ENCODE results near the gene EMP1. TPM values are rescaled to one million over a fixed set of nuclear protein-coding genes. Genes with fewer than 3 reads are reported as not detected.

EMP1 gene
- polyA plus RNA-seq, 12 donors, result 93.7 to 319 (median 170) TPM

DNA sequence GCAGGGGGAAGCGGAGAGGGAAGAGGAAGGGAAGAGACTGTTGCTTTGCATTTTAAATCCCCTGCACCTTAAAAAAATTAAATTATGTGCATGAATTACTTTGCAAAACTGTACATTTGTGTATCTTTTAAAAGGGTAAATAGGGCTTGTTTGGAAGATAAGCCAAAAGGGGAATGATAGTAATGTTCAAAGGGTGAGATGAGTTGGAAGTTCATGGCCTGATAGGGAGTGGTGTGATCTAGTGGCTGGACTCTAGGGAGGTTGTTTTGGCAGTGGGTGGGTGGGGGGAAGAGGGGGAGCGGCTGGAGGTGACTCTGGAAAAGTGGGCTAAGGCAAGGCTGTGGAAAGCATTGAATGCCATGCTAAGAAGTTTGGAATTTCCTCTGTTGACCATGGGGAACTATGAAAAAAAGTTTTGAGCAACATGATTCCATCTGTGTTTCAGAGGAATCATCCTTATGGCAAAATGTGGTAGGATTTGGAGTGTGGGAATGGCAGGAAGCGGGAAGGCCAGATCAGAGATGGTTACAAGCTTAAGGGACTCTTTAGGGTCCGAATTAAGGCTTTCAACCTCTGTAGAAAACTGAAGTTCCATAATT lies 25.5 kb upstream of the EMP1 start:
- DNase-seq, result no peak

DNA sequence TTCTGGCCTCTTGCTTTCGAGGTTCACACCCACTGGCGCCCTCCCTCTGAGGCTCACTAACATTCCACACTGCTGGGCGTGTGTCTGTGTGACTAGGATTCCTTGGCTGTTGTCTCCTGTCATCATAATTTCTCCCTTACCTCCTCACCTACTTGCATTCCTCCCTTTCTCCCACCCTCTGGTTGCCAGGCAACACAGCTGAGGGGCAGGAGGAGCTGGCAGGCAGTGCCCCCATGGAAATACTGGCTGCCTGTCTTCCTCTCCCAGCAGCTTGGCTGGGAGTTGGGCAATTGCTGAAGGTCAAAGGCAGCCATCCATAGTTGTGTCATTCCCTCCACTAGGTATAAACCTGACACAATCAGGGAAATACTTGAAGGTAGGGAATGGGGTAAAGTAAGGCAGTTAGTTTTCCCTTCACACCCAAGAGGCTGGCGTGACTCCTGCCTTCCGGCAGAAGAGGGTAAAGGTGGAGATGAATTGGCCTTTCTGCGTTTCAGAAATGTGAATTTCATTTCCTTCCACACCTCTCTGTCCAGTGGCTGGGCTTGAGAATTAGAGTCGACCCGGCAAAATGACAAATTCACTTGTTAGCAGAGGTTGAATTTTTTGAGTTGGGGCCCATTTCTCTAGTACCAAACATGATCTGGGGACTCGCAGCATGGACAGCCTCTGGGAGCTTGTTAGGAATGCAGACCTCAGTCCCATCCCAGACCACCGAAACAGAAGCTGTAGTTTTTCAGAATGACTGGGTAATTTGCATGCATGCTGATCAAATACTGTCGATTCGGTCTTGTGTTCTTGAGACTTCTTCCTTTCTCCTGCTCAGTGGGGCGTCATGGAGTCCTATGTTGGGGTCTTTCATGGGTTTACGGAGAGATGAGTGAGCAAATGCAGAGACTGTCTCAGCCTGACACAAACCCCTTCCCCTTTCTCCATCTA lies 24.3 kb upstream of the EMP1 start:
- no peak for DNase-seq

DNA sequence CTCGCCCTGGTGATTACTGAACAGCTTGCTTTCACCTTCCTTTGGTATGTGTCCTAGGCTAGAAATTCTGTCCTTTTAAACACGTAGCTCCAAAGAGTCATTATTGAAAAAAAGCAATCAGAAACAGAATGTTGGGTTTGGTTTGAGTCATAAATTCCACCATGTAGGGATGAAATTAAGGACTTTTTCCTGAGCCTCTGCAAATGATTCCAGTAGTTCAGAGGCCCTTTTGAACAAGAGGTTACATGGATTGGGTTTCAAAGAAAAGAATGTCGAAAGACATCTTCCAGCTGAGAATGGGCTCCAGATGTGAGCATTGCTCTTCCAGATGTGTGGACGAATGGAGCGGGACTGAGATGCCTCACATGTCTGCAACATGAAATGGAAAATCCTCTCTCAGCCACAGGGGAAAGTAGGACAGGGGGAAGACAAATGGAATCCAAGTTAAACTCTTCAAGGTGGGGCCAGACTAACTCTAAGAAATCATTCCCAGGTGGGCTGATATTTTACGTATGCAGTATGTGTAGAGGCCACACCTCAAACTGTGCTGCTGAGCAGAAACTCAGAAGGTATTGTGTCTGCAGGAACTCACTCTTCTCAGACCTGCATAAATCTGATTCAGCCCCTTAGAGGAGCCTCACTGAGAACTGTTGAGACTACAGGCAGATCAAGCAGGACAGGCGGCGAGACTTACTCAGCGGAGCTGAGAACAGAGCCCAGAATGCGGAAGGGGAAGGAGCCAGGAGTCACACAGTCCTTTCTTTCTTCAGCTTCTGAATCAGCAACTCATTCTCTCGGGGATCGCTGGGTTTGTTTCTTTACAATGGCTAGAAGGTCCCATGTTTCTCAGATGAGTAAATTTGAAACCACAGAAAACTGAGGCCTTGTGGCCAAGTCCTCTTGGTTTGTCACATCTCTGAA lies 23.3 kb upstream of the EMP1 start:
- DNase-seq, result peak; percentile 95

GRCh38 chr12:13175499-13175898 lies 21.0 kb upstream of the EMP1 start:
- DNase-seq, result no peak

DNA sequence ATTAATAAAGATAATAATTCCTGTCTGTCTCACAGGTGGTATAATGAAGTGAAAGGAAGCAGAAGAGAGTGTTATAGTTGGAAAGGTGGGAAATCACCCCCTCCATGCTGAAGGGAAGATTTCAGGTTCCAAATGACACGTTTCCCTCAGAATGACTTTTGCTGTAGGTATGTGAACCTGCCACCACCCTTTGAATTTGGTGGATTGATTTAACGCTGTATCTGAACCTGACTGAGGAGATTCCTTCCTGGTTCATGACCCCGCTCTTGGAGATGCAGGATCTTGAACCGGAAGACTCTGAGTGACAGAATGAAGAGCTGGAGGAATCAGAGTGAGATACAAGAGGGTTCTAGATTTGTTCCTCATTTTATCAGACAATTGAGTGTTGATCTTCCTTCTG lies 20.3 kb upstream of the EMP1 start:
- no peak for DNase-seq

- no peak for DNase-seq
Observed at GRCh38 chr12:13177373-13177772, 19.2 kb upstream of the EMP1 start.

GRCh38 chr12:13177906-13178305 lies 18.6 kb upstream of the EMP1 start:
- no peak for DNase-seq

- DNase-seq, result peak; percentile 89
Observed at GRCh38 chr12:13178568-13179210, 17.8 kb upstream of the EMP1 start.

DNA sequence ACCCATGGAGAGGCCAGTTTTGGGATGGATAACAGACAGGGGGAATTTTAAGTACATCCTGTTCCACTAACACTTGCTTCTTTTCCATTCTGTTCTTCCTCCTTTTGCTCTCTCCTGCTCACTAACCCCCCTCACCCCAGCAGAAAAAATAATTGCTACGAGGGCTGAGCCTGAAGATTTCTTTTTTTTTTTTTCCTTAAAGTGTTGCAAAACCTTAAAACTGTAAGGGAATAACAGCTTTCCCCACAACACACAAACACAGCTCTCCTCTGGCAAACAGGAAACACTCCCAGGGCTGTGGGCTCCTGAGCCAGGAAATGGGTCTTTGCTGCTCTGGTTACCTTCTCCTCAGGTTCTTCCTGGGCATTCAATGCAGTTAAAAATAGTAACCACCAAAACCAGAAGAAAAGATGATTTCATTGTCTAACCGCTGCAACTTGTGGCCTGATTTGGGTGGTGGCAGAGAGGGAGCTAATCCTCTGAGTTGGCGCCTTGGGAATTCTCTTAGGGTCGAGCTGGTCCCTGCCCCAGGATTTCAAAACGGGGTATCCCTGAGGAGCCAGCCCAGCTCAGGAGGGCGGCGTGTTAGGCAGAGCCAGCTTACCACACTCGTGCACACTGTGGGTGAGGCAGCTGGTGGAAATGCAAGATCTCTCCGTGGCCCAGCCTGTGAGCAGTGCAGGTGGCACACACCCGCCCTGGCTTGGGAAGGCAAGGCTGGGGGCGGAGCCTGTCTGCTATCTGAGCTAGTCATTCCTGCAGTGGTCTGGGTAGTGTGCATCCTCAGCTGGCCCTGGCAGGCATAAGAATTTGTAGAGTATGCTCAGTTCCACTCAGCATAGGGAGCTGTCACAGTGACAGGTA lies 17.1 kb upstream of the EMP1 start:
- DNase-seq, result no peak

DNA sequence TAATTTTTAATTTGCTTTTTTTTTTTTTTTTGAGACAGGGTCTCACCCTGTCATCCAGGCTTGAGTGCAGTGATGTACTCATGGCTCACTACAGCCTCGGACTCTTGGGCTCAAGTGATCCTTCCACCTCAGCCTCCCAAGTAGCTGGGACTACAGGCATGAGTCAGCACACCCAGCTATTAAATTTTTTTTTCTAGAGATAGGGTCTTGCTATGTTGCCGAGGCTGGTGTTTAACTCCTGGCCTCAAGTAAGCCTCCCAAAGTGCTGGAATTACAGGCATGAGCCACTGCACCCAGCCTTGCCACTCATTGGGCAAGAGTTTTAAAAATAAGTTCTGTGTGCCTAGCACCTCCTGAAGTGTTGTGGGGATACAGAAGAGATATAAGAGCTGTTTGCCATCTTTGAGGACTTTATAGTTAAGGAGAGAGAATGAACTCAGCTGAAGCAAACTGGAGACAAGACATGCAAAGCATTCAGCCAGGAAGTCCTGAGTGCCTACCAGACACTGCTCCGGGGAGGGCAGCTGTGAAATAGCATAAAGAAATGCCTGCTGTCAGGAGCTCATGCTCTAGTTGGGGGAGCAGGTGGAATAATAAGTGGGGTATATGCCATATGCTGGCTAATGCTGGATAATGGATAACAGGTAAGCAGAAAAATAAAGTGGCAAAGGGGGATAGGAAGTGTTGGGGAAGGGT lies 15.0 kb upstream of the EMP1 start:
- DNase-seq, result no peak

DNA sequence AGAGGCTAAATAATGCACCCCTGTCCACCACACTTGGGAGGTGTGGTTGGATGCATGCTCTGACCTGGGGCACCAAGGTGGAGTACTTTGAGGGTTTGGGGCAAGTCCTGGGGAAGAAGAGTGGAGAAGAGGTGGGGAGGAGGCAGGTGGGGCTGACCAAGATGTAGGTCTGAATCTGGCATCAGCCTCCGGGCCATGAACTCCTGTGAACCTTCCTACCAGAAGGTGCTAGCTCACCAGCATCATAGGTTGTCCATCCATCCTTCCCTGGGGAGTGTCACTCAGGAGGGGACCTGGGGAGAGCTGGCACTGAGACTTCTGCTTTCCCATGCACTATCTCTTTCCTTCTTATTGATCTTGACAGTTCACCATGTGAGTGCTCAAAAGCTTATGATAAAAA lies 13.6 kb upstream of the EMP1 start:
- no peak for DNase-seq

- DNase-seq, result no peak
Observed at GRCh38 chr12:13183620-13184019, 12.9 kb upstream of the EMP1 start.

- DNase-seq, result no peak
Observed at GRCh38 chr12:13186302-13186701, 10.2 kb upstream of the EMP1 start.

- DNase-seq, result no peak
Observed at GRCh38 chr12:13187399-13187798, 9.1 kb upstream of the EMP1 start.

DNA sequence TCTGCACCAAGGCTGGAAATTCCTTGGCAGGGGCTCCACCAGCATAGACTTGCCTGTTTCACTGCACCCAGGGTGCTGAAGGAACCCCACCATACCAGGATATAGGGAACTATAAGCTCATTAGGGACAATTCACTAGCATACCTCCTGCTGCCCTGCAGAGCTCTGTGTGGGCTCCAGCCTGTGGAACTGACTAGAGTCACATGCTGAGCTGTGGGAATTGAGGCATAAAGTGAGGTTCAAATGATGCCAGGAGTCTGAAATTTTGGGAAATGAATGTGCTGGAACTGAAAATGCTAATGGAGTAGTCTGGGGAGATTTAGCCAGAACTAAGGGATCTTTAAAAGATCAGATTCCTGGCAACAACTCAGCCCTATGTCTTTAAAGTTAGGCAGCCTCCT lies 7.3 kb upstream of the EMP1 start:
- no peak for DNase-seq

DNA sequence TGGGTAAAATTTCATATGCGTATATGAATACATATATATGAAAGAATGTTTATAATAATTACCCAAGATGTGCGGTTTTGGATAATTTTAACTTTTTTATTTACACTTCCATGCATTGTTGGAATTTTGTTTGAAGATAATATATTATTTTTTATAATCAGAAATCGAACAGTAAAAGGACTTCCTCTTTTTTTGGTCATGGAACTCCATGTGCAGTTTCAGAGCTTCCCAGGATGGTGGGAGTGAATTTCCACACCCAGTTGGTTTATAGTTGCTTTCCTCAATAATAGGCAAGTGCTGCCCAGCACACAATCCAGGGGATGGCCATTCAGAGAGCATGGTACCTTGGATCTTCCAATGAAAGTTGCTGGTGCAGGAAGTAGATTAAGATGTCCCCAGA lies 6.3 kb upstream of the EMP1 start:
- DNase-seq, result no peak

GRCh38 chr12:13192719-13193118 lies 3.8 kb upstream of the EMP1 start:
- no peak for DNase-seq

DNA sequence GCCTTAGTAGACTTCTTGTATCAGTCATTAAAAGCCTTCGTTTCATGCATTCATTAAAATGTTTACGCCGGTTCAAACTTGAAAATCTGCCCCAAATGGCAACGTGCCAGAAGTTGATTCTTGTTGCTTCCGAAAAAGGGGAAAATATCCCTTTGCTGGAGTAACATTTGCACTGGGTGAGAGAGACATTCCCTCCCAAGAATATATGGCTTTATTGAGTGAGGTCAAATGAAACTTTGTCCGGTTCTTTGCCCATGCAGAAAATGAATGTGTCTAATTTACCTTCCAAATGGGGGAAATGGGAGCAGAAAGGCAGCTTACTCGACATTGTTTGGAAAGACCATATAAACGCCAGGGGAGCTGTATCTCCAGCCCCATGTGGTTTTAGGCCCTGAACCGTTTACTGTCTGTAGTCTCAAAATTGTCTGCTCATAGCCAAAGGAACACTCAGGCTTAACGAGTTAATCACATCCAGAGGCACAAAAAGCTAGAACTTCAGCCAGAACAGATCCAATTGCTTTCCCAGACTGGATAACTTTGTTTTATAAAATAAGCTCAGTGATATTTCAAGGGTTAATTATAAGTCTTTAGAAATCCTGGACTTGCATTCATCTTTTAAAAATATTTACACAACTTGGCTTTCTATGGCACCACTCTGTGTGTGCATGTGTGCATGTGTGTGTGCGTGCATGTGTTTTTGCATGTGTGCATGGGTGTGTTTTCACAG lies 2.9 kb upstream of the EMP1 start:
- DNase-seq, result no peak

DNA sequence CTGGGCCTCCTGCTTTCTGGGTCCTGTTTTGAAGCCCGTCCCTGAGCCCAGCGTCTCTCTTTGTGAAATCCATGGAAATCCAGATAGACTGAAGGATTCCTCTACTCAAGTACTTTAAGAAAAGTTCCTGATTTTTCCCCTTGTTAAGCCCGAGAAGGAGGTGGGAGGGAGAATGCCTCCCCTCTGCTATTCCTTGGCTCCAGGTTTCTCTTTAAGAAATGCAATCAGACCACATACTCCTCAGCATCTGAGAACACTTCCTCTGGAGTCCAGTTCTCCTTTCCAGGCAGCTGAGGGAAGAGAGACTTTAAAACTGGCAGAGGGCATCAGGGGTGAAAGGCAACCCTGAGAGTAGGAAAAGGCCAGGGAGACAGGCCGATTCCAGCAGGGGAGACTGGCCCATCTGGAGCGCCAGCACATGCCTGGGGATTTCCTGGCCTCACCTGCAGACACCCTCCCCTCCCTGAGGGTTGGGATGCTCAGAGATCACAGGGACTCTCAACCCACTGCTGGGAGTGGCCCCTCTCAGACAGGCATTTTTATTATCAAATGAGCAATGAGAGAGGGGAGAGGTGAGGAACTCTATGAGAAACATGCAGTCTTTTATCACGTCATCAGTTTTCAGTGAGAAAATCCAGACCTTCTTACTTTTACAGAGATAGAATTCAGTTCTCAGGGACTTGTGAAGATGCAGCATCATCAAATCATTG lies 2.0 kb upstream of the EMP1 start:
- DNase-seq, result no peak

All from muscle of arm (tissue), 12 donors.